Body of pancreas (tissue), 4 donors: ENCODE data around the gene RYR3. TPM values are rescaled to one million over a fixed set of nuclear protein-coding genes. Genes with fewer than 3 reads are reported as not detected.

Experiments used
- ATAC-seq: fragments of 150-250 bp; one replicate; pipeline ENCODE4 v1.9.1; 2016
- DNase-seq, 4 donors: peaks; one replicate each; pipeline ENCODE4 v3.0.0-alpha.2; 2019
- H3K27ac ChIP-seq, 4 donors: fragments of 200-600 bp; sonication (generic); 1 replicate in 3 of 4; 2 replicates in 1 of 4; pipeline versions ENCODE4 v1.5.1 to v1.6.1; 2016 to 2019; ENCODE audit warnings: mild to moderate bottlenecking in 1 of 4, mixed read lengths in 1 of 4, moderate library complexity in 1 of 4
- H3K27me3 ChIP-seq, 2 donors: fragments of 200-600 bp; sonication (generic); one replicate each; pipeline ENCODE4 v1.6.0; 2016; ENCODE audit warnings: mild to moderate bottlenecking in 1 of 2
- H3K36me3 ChIP-seq, 2 donors: fragments of 200-600 bp; sonication (generic); replicated peaks in 1 of 2; 2 replicates each; pipeline ENCODE4 v1.5.1; 2016; ENCODE audit warnings: low read depth in 2 of 2; ENCODE audit not compliant: insufficient read depth in 1 of 2
- H3K4me1 ChIP-seq: fragments of 200-600 bp; sonication (generic); one replicate; pipeline ENCODE4 v1.6.0; 2016
- H3K4me3 ChIP-seq, 2 donors: fragments of 200-600 bp; sonication (generic); 1 replicate in 1 of 2; 2 replicates in 1 of 2; pipeline ENCODE4 v1.5.1; 2016 to 2019
- H3K9me3 ChIP-seq, 3 donors: fragments of 200-600 bp; sonication (generic); 1 replicate in 2 of 3; 2 replicates in 1 of 3; pipeline ENCODE4 v1.5.1; 2016
- POLR2A ChIP-seq, 3 donors: fragments of 450-650 bp; IDR thresholded peaks; one replicate each; pipeline ENCODE4 v1.6.1; 2016; ENCODE audit warnings: antibody characterized with exemption in 3 of 3, mild to moderate bottlenecking in 2 of 3
- WGBS, 2 donors: methylation state at CpG; one replicate each; pipeline ENCODE4 v1.1.5; 2017; 5-methylcytosine and 5-hydroxymethylcytosine counted together
- intact Hi-C: fragments of 100-400 bp; cut with DNase I; formaldehyde crosslinking; loops from one replicate; pipeline ENCODE4 v1.15.1; 2023
- total RNA-seq, 2 donors: library from RNA; depleted of rRNA; stranded (reverse); fragments of >200 nt; gene quantifications; one replicate each; pipeline ENCODE4 v1.1.0, GENCODE V29; 2016
- TF ChIP-seq, protein P1 (sequence below), 7 experiments: fragments of 450-650 bp in 4 of 7; fragments of 200-600 bp in 3 of 7; sonication (generic) in 3 of 7; IDR thresholded peaks; one replicate each; pipeline ENCODE4 v1.5.1; 2016 to 2019; ENCODE audit warnings: antibody characterized with exemption in 7 of 7

The RYR3 gene
- total RNA-seq, 2 donors from 2014 or later = 0.26 to 0.66 TPM

DNA sequence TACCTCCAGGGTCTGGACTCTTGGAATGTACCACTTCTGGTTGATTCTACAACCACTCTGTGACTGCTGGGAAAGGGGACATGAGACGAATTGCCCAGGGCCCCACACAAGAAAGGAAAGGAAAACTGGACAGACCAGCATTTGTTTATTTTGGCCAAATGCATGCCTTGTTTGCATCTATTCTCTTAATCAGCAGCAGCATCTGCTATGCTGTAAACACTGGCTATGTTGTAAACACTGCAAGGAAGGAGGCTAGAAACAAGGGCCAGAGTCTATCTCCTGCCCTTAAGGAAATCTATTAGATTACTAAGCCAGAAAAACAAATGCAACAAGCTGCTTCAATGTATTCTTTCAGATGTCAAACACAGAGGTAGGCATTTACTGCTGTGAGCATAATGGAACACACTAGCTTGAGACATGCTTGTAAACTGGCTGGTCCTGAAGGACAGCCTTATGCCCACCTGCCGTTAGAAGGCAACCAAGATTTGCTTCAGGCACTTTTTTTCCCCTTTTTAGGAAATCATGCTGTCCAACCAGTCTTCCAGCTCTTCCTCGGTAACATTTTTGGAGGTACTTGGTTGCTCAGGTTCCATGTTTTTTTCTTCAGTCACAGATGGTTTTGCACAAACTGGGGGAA lies 555.5 kb downstream of the RYR3 start:
- H3K4me1 ChIP-seq = no peaks in the 10 kb centered on the region
- no peak for ATAC-seq
- TF ChIP-seq, protein P1, sequence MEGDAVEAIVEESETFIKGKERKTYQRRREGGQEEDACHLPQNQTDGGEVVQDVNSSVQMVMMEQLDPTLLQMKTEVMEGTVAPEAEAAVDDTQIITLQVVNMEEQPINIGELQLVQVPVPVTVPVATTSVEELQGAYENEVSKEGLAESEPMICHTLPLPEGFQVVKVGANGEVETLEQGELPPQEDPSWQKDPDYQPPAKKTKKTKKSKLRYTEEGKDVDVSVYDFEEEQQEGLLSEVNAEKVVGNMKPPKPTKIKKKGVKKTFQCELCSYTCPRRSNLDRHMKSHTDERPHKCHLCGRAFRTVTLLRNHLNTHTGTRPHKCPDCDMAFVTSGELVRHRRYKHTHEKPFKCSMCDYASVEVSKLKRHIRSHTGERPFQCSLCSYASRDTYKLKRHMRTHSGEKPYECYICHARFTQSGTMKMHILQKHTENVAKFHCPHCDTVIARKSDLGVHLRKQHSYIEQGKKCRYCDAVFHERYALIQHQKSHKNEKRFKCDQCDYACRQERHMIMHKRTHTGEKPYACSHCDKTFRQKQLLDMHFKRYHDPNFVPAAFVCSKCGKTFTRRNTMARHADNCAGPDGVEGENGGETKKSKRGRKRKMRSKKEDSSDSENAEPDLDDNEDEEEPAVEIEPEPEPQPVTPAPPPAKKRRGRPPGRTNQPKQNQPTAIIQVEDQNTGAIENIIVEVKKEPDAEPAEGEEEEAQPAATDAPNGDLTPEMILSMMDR (IDR thresholded peaks at IDR 0.05) = no peak
- no peak for TF ChIP-seq POLR2A (IDR thresholded peaks at IDR 0.05)
- no peaks in the 10 kb centered on the region for H3K9me3 ChIP-seq
- no peak for DNase-seq
- no peak overlapping the region for H3K4me3 ChIP-seq
- WGBS, 2 donors = 67 to 70% methylated on average over 3 of the region's 3 CpGs
- H3K36me3 ChIP-seq = no peaks in the 10 kb centered on the region
- H3K27me3 ChIP-seq = no peaks in the 10 kb centered on the region
- no peak overlapping the region for H3K27ac ChIP-seq
- intact Hi-C loops = no loop called here

- DNase-seq (no peak), ATAC-seq (no peak)
- no peaks in the 10 kb centered on the region for H3K36me3 ChIP-seq
- H3K9me3 ChIP-seq = no peaks in the 10 kb centered on the region
- WGBS, 2 donors = 96 to 100% methylated on average over 2 of the region's 2 CpGs
- H3K27ac ChIP-seq = no peak overlapping the region
- H3K27me3 ChIP-seq = no peaks in the 10 kb centered on the region
- intact Hi-C loops = no loop called here
- TF ChIP-seq POLR2A (IDR thresholded peaks at IDR 0.05) = no peak
- TF ChIP-seq, protein P1 (IDR thresholded peaks at IDR 0.05) = no peak
- no peak overlapping the region for H3K4me3 ChIP-seq
- no peaks in the 10 kb centered on the region for H3K4me1 ChIP-seq
Observed at GRCh38 chr15:33871980-33872379, 561.2 kb downstream of the RYR3 start.

DNA sequence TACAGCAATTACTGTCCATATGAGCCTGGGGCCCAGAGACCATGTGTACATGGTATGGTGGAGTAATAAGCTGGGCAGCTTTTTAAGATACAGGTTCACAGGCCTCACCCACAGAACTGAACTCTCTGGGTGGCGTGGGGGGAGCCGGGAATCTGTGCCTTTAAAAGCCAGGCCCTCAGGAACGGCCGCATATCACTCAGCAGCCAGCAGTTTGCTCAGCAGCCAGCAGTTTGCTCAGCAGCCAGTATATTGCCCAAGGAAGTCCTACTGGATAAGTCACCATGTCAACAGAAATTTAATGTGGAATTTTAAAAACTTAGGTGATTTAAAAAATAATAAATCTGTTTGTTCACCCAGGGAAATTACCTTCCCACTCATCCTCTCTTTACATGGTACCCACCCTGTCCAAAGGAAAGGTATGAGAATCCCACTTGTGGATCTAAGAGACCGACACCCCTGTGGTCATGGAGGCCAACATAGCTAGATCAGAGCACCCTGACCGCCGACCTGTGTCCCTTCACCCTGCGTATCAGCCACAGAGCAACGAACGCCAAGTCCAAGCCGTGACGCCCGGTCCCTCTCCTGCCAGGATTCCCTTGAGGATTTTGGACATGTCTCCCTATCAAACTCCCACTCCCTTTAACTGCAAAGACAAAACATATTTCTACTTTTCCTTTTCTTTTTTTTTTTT lies 561.8 kb downstream of the RYR3 start:
- TF ChIP-seq, protein P1 (IDR thresholded peaks at IDR 0.05) = no peak
- no peak for TF ChIP-seq POLR2A (IDR thresholded peaks at IDR 0.05)
- Histone ChIP-seq H3K4me3 (no peak overlapping the region), H3K36me3 (no peaks in the 10 kb centered on the region), H3K27ac (no peak overlapping the region), H3K27me3 (no peaks in the 10 kb centered on the region), H3K9me3 (no peaks in the 10 kb centered on the region), H3K4me1 (no peaks in the 10 kb centered on the region)
- intact Hi-C loops = no loop called here
- WGBS, 2 donors = 90 to 92% methylated on average over 12 to 13 of the region's 13 CpGs
- ATAC-seq (no peak), DNase-seq (no peak)

- WGBS, 2 donors = 83 to 94% methylated on average over 2 of the region's 2 CpGs
- intact Hi-C loops = no loop called here
Observed at GRCh38 chr15:33874156-33874555, 563.4 kb downstream of the RYR3 start.

More at GRCh38 chr15:33874156-33874555, 563.4 kb downstream of the RYR3 start:
- no peak for TF ChIP-seq POLR2A (IDR thresholded peaks at IDR 0.05)
- TF ChIP-seq, protein P1 (IDR thresholded peaks at IDR 0.05) = no peak
- Histone ChIP-seq H3K4me3 (no peak overlapping the region), H3K4me1 (no peaks in the 10 kb centered on the region), H3K27ac (no peak overlapping the region), H3K36me3 (no peaks in the 10 kb centered on the region), H3K9me3 (no peaks in the 10 kb centered on the region), H3K27me3 (no peaks in the 10 kb centered on the region)
- DNase-seq (no peak), ATAC-seq (no peak)
